Uterus (tissue), 2 donors: ENCODE results near the gene UBE4B.

Experiments used
- POLR2A ChIP-seq, 2 donors: fragments of 450-650 bp; IDR thresholded peaks; one replicate each; pipeline ENCODE4 v1.6.1; 2016; ENCODE audit warnings: antibody characterized with exemption in 2 of 2, mild to moderate bottlenecking in 1 of 2, moderate library complexity in 1 of 2
- TF ChIP-seq, protein P1 (sequence below), 4 experiments: fragments of 200-600 bp in 2 of 4; fragments of 450-650 bp in 2 of 4; sonication (generic) in 2 of 4; IDR thresholded peaks; one replicate each; pipeline ENCODE4 v1.5.1; 2016 to 2019; ENCODE audit warnings: antibody characterized with exemption in 4 of 4, mild to moderate bottlenecking in 2 of 4, moderate library complexity in 1 of 4

DNA sequence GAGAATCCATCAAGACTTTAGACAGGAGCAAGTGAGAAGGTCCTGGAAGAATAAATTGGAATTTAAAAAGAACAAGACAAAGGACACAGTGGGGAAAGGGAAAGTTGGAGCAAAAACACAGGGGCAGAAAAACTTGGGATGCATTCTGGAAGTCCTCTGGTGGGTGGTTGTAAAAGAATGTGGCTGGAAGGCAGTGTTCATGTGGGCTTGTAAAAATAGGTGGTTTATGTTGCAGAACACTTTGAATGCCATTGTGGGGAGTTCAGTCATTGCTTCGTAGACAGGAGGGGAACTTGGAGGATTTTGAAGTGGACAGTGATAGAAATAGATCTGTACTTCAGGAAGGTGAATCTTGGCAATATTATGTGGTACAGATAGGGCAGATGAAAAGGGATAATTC is 192.8 kb downstream of the UBE4B start:
- TF ChIP-seq, protein P1, sequence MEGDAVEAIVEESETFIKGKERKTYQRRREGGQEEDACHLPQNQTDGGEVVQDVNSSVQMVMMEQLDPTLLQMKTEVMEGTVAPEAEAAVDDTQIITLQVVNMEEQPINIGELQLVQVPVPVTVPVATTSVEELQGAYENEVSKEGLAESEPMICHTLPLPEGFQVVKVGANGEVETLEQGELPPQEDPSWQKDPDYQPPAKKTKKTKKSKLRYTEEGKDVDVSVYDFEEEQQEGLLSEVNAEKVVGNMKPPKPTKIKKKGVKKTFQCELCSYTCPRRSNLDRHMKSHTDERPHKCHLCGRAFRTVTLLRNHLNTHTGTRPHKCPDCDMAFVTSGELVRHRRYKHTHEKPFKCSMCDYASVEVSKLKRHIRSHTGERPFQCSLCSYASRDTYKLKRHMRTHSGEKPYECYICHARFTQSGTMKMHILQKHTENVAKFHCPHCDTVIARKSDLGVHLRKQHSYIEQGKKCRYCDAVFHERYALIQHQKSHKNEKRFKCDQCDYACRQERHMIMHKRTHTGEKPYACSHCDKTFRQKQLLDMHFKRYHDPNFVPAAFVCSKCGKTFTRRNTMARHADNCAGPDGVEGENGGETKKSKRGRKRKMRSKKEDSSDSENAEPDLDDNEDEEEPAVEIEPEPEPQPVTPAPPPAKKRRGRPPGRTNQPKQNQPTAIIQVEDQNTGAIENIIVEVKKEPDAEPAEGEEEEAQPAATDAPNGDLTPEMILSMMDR (IDR thresholded peaks at IDR 0.05), result no peak
- TF ChIP-seq POLR2A (IDR thresholded peaks at IDR 0.05), result no peak
